ENCODE measurements around the gene OR2S2.

- TF ChIP-seq RFX5 (IDR thresholded peaks at IDR 0.05; ENCODE audit: borderline replicate concordance, low read depth, low read length), result no peak
- TF ChIP-seq HDAC6 (IDR thresholded peaks at IDR 0.05; ENCODE audit: low read depth, low read length), result no peak
- TF ChIP-seq EZH2 (IDR thresholded peaks at IDR 0.05; ENCODE audit: low read depth, low read length, severe bottlenecking), result no peak
- TF ChIP-seq SUZ12 (IDR thresholded peaks at IDR 0.05; ENCODE audit: low read length), result no peak
- peak in 2 of 3 experiments; percentile 87 to 88; a peak in 3 of 4 replicates for TF ChIP-seq CTCF (IDR thresholded peaks at IDR 0.05; ENCODE audit: control extremely low read depth in 1 of 3, insufficient read depth in 1 of 3, low read depth in 1 of 3, low read length in 3 of 3)
Observed at GRCh38 chr9:35954942-35955546, 2.9 kb downstream of the OR2S2 start.

All from H1 (cell line).